T-helper 2 cell treated with Interferon-gamma antibody and Interleukin-4, amounts not matched to agents 100 ng/mL and 5 ng/mL, for 36 hours (primary cell): ENCODE measurements around the gene OR56A4. TPM values are rescaled to one million over a fixed set of nuclear protein-coding genes. Genes with fewer than 3 reads are reported as not detected.

ENCODE experiments used
- intact Hi-C: fragments of 100-400 bp; cut with micrococcal nuclease; formaldehyde crosslinking; loops from one replicate; pipeline ENCODE4 v1.15.1; 2023
- total RNA-seq: library from RNA; stranded (reverse); gene quantifications from 2 replicates; pipeline ENCODE4 v1.2.3, GENCODE V29; 2022

The OR56A4 gene, protein sequence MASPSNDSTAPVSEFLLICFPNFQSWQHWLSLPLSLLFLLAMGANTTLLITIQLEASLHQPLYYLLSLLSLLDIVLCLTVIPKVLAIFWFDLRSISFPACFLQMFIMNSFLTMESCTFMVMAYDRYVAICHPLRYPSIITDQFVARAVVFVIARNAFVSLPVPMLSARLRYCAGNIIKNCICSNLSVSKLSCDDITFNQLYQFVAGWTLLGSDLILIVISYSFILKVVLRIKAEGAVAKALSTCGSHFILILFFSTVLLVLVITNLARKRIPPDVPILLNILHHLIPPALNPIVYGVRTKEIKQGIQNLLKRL
- total RNA-seq: 0.05 TPM in 1 of 2 replicates, not detected in the other

DNA sequence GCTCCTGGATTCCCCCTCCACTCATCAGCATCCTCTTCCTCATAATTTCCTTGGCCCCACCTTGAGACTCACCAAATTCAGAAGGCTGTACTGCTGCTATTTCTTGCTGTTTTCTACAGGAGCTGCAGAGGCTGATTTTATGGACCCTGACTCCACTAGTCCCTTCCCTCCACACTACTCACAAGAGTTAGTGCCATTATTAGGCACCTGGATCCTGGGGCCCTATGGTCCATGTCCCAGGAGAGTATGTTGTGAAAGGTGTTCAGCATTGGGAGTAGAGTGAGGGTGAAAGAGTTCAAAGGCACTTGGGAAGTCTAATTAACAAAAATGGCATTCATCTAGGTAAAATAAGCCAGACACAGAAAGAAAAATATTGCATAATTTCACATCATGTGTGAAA, at the start of gene OR56A4:
Gene OR56A4 (minus strand): TSS at position 101 of the 400 bp plus-strand sequence. CDS start 3,954 bp downstream, outside the sequence.
- intact Hi-C loops: no loop called here

DNA sequence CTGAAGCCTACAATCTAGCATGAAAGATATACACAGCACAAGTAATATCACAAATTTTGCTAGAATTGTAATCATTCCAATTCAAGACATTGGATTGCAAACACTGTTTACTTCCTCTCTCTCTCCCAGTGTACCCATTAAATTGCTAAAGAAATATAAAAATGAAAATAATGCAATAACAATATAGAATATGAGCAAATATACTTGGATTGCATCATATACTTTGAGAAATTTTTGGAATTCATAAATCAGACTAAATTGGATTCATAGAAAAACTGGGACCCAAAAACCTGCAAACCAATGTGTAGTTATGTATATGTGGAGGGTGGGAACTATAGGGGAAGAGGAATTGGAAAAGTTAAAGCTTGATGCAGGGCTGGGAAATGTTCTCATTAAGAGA, 48.8 kb upstream of the OR56A4 start:
- intact Hi-C loops: no loop called here

DNA sequence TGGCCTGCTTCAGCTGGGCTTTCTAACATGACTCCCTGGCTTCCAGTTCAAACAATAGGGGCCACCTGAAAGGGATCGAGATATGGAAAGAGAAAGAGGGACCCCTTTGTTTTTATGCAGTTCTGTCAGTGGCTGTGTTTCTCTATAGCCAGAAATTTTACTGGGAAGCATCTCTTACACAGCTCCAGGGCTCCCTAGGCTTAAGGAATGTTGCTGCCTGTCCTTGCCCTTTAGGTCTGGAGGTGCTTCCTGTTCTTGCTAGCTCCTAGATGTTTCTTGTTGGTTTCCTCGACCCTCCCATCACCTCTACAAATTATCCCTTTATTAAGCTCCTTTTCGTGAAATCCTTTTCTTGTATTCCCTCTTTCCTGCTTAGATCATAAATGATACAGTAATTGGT, 45.6 kb upstream of the OR56A4 start:
- intact Hi-C loops: no loop called here

DNA sequence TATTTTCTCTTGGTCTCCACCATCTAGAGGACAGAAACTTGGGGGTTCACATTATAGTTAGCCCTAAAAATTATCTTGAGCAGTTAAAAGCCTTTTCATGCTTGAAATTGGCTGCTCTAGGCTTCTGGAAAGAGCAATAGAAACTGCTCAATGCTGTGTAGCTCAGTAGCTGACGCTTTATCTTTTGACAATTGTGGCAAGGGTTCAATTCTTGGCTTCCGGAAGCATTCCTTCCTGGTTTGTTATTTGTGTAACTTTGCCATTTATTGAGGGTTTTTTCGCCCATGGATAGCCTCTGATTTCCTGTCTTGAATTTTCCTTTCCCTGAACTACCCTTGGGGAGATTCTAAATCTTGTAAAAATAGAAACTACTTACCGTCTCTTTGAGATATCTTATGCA, 34.1 kb upstream of the OR56A4 start:
- intact Hi-C loops: no loop called here

DNA sequence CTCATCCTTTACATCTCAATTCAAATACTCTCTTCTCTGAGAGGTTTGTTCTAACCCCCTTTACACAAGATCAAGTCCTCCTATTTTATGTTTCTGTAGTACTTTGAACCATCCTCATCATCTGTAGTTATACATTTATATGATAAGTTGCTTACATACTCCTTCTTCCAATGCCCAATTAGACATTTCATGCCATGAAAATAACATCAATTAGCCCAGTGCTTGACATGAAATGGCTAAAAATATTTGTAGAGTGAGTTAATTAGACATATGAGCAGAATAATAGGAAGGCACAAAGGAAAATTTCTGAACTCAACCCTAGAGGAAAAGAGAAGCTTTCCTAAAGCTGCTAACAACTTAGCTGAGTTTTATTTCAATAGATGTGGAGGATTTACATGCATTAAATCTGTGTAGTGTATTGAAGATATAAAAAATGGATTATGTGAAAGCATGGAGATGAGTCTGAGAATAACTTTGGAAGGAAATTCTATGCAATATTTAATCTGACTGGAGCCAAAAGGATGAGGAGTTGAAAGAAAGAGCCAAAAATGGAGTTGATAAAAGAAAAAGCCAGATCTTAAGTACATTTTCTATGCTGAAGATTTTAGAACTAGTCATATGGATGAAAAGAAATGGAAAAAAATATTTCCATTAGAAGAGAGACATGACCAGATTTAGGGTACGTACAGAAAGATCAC, 24.1 kb upstream of the OR56A4 start, which contains the start of gene OR56A1:
Gene OR56A1 (minus strand): TSS at position 51 of the 698 bp plus-strand sequence. CDS start 3,066 bp downstream, outside the sequence.
- intact Hi-C loops: no loop called here

DNA sequence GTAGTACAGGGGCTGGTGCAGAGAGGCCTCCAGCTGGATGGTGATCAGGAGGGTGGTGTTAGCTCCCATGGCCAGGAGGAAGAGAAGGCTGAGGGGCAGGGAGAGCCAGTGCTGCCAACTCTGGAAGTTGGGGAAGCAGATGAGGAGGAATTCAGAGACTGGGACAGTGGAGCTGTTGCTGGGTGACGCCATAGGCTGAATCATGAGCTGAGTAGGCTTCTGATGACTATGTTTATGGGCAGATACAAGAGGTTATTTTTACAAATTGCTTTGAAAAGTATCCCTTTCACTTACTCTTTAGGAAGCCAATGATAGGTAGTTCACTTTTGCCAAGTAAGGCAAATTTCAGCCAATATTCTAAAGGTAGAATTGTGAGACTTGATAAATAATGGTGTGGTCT, 20.8 kb upstream of the OR56A4 start:
- intact Hi-C loops: loop anchor here (10.0 kb wide), 1 partner anchor 287 kb away; no protein-coding TSS in a partner anchor

DNA sequence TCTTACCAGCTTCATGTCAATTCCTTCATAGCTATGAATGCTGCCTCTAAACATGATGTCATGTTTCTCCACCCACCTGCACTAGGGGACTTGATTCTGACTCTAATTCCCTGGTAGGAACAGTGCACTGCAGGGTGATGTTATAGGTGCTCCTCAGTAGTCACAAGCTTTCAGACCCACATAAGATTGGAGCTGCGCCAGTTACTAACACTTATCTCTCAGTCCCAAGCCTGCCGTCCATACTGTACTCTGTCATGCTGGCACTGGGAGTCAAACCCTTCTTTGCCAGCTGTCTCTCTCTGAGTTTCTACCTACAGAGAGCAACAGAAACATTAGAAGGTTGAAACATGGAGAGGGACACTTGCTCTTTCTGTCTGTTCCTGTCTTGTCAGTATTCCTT, 18.3 kb upstream of the OR56A4 start:
- intact Hi-C loops: loop anchor here (10.0 kb wide), 1 partner anchor 290 kb away; no protein-coding TSS in a partner anchor

DNA sequence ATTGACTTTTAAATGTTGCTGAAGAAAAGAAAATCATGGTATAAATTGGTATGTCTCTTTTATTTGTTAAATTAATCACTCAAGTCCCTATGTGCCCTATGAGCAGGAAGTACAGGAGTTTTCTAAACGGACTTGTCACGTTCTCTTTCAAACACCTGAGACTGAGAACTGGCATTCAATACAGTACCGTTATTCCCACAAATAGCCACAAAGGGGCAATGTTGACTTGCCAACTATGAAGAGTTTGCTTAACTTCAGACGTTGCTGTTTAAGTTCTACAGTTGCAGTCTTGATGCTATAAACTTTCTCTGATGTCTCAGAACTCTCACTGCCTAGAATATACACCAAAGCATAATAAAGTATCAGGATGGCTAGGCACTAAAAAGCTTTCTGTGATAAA, 16.2 kb upstream of the OR56A4 start:
- intact Hi-C loops: loop anchor here (2.0 to 10.0 kb wide), 3 partner anchors 292 to 340 kb away; no protein-coding TSS in a partner anchor

DNA sequence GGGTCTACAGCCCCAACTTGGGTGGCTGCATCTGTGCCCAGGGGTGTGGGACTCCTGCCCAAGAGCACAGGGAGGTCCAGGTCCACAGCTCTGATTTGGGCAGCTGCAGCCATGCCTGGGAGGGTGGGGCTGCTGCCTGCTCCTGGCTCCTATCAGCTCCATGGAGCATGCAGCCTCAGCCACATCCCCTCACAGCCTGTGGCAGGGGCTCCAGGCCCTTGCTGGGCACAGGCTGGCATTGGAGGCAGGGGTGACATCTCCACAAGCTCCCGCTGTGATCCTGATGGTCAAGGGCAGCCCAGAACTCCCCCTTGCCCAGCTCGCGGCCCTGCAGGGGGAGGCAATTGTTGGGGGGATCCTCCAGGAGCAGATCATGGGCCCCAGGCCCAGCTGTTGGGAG, 6.3 kb upstream of the OR56A4 start:
- intact Hi-C loops: no loop called here

DNA sequence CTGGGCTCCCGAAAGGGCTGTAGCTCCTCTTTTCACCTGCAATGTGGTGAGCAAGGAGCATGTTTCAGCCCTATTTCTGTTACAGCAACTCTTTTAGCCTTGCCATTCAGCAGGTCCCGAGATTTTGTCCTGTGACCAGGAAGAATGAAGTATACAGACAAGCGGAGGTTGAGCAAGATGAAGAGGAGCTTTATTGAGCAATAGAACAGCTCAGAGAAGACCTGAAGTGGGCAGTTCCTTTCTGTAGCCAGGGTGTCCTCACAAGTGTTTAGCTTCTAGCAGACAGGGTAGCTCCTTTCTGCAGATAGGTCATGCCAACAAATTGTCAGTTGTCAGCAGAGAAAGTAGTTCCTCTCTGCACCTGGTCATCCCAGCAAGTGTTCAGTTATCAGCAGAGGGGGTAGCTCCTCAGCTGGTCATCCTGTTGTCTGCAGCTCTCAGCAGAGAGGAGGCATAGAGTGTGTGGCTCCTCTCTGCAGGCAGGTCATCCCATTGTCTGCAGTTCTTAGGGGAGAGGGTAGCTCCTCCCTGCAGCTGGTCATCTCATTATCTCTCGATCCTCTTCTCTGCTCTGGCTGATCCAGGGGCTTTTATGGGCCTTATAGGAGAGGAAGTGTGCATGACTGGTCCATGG, 5.4 kb upstream of the OR56A4 start:
- intact Hi-C loops: no loop called here

DNA sequence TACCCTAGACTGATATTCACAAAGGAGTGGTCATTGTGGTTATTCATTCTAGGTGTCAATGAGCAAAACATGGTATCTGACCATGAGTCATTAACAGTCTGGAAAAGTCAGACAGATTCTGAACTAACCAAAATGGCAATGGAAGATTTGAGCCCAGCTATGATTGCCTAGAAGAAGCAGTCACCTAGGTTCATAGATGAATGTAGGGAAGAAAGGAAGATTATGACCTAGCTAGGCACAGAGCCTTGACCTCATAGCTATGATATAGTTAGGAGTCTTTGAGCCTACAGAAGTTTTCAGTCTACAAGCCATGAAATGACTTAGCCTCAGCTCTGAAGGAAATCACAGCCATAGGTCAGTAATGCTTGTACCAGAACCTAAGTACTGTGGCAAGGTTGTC, 351 bp downstream of the OR56A4 start:
- intact Hi-C loops: no loop called here

DNA sequence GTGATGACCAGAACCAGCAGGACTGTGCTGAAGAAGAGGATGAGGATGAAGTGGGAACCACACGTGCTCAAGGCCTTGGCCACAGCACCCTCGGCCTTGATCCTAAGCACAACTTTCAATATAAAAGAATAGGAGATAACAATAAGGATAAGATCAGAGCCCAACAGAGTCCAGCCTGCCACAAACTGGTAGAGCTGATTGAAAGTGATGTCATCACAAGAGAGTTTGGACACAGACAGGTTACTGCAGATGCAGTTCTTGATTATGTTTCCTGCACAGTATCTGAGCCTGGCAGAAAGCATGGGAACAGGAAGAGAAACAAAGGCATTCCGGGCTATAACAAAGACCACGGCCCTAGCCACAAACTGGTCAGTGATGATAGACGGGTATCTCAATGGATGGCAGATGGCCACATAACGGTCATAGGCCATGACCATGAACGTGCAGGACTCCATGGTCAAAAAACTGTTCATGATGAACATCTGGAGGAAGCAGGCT, 4.5 kb downstream of the OR56A4 start:
- intact Hi-C loops: no loop called here

DNA sequence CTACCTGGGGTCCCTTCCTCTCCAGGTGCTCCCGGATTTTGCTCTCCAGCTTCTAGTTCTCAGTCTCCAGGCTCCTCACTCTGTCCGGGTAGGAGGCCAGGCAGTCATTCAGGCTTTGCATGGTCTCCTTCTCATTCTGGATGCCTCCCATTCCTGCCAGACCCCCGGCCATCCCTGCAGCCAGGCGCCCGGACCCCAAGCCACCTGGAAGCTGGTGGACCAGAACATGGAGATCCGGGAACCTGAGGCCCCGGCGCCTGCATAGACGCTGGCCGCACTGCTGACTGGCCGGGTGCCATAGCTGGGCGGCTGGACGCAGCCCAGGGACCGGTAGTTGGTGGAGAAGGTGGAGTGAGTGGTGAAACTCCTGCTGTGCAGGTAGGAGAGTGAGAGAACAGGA, 12.0 kb downstream of the OR56A4 start:
- intact Hi-C loops: no loop called here

DNA sequence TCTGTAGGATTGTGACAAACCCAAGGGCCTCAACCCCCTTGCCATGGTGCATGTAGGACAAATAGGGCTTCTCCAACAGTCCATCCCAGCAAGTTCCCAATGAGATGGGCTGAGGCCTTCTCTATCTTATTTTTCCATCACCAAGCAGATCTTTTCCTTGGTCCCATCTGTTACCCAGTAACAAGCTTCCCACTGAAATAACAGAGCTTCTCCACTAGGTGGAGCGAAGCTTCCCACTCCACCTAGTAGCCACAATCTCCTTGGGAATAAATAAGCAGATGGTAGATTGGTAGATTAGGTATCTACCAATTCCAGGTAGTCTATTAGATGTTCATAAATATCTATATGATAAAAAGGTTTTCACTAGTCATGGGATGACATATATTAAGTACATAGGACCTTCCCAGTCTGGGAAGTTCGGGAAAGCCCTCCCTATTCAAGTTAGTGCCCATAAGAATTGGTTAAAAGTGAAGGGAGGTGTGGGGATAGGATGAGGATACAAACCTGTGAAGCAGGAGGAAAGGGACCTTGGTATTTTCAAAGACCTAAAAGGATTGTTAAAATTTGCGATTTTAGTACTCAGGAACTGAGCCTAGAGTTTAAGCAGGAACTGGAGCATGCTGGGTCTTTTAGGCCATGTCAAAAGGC, 14.0 kb downstream of the OR56A4 start:
- intact Hi-C loops: no loop called here

DNA sequence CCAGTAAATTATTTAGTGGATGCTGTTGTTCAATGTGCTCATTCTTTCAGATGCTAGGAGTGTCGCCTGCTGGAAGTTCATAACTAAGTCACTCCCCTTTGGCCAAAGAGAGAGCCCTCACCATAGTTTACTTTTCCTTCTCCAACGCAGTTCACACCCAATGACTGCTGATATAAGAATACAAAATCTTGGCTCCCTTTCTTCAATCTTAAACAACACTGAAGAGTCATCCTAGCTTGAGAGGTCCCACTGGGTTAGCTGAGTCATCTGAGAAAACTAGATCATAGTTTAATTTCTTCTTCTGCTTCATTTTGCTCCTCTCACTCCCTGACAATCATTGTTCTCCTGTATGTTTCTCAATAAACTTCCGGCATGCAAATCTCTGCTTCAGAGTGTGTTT, 14.6 kb downstream of the OR56A4 start:
- intact Hi-C loops: no loop called here

DNA sequence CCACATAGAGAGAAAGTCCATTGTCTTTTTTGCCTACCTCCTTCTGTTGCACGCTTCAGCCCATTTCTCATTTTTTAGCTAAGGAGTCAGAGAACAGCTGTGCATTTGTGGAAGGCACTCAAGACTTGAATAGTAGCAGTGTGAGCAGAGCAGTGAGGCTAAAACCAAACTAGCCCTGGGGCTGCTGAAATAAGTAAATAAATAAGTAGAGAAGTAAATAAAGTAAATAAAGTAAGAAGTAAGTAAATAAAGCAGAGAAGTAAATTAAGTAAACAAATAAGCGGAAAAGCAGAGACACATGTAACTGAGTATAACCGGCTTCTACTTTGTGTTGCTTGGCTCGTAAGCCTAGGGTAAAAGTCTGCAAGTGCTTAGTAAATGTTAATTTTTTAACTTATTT, 17.5 kb downstream of the OR56A4 start:
- intact Hi-C loops: no loop called here

DNA sequence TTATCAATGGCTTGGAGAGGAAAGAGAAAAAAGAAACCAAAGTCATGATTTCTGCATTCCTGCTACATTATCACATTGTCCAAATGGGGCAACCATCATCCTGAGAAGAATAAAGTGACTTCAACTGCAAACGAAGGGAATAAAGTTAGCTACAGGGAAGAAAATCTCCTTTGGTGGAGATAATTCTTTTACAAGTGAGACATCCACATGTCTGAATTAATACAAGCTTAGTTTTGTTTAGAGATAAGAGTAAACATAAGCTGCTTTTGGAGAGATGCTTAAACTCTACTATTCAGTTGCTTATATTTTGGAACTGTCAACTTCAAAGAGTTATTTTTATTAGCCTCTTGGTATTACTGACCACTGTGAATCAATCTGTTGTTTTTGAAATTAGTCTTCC, 19.9 kb downstream of the OR56A4 start, which contains the start of gene OR52L1:
Gene OR52L1 (minus strand): TSS at position 101 of the 400 bp plus-strand sequence. CDS start 55 bp downstream, at position 46.
- intact Hi-C loops: no loop called here

DNA sequence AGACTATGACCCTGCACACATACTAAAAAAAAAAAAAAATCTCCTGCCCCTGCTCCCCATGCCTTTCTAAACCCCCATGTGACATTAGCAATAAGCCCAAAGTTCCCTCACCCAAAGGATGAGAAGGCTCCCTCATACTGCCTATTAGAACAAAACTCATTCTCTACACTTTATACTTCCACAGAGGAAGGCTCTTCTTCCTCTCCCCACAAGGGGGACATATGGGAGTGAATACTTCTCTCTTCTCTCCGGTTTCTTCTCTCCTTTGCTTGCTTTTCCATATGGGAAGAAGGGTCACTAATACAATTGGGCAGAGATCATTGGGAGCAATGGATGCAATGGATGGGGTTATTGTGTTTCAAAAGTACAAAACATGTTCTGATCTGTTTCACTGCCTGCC, 23.3 kb downstream of the OR56A4 start:
- intact Hi-C loops: no loop called here

DNA sequence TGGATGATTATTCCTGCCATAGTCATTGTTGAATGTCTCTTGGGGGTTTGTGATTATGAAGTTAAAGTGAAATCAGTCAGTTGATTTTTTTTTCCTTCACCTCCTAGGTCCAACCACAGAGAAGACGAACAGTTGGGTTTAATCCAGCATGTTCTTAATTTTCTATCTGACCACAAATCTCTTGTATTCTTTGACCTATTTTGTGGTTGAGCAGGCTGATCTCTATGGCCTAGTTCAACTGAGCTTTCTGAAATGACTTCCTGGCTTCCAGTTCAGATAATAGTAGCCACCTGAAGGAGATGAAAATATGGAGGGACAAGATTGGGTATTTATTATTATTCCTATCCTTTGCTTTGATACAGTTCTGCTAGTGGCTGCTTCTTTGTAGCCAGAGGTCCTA, 33.2 kb downstream of the OR56A4 start:
- intact Hi-C loops: no loop called here

DNA sequence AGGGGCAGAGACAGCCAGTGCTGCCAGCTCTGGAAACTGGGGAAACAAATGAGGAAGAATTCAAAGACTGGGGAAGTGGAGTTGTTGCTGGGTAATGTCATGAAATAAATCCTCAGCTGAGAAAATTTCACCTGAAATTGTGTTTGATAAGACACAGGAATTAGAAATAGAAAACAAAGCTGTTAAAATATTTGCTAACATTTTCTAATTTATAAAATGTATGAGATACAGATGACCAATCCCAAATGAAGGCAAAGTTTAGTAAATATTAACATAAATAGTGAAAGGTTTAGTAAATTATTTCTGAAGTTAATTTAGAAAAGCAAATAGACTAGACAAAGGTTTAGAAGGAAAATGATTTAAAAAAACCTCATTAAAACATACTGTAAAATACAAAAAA, 38.4 kb downstream of the OR56A4 start, which contains the start of gene OR56A5:
Gene OR56A5 (minus strand): TSS at position 101 of the 400 bp plus-strand sequence. CDS start 0 bp downstream, at position 101.
- intact Hi-C loops: no loop called here

DNA sequence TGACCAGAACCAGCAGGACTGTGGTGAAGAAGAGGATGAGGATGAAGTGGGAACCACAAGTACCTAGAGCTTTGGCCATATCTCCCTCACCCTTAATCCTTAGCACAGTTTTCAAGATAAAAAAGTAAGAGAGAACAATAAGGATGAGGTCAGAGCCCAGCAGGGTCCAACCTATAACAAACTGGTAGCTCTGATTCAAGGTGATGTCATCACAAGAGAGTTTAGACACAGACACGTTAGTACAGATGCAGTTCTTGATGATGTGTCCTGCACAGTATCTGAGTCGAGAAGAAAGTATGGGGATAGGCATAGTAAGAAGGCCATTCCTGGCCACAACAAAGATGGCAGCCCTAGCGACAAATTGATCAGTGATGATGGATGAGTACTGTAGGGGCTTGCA, 39.0 kb downstream of the OR56A4 start:
- intact Hi-C loops: no loop called here
